GM21515 (cell line): ENCODE results near the gene PLEKHA4.

ENCODE experiments used
- ATAC-seq: cut with Tn5 transposase; IDR thresholded peaks from one replicate; pipeline ENCODE4 v1.9.1; 2021; ENCODE audit not compliant: unreplicated experiment

Gene PLEKHA4

DNA sequence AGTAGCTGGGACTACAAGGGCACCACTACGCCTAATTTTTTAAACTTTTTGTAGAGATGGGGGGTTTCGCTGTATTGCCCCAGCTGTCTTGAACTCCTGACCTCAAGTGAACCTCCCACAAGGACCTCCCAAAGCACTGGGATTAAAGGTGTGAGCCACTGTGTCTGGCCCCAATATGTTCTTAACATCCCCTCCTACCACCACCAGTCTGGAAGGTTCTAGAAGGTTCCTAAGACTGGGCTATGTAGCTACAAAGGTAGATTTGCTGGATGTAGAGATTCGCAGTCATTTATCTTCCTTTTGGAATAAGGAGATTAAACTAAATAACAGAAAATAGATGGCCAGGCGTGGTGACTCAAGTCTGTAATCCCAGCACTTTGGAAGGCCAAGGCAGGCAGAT, 37.5 kb downstream of the PLEKHA4 start:
- ATAC-seq: no peak

- no peak for ATAC-seq
These were observed 38.3 kb downstream of the PLEKHA4 start for GRCh38 chr19:48830088-48830487.

DNA sequence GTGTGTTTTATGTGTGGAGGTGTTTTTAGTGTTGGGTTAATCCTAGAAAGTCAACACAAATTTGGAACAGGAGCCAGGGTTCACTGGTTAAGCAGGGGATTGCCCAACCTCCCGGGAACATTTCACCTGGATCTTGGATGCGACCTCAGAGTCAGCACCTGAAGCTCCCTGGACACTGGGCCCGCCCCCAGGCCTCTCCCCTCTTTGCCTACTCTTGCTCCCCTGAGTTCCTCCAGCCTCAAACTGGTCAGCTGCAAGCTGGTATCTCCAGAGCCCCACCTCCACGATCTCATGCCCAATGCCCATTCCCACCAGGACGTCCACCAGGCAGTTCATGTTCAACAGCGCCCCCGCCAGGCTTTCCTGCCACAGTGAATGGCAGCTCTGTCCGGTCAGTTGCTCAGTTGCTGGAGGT, 41.8 kb downstream of the PLEKHA4 start:
- ATAC-seq: no peak

DNA sequence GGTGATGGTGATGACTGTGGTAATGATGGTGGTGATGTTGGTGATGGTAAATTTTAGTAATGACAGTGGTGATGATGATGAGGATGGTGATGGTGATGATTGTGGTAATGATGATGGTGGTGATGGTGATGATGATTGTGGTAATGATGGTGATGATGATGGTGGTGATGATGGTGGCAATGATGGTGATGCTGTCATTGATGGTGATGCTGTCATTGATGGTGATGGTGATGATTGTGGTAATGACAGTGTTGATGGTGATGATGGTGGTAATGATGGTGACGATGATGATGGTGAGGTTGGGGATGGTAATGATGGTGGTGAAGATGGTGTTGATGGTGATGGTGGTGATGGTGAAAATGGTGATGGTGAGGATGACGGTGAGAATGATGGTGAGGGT, 45.9 kb downstream of the PLEKHA4 start:
- ATAC-seq: no peak

GRCh38 chr19:48821633-48822032, 46.8 kb downstream of the PLEKHA4 start:
- no peak for ATAC-seq

DNA sequence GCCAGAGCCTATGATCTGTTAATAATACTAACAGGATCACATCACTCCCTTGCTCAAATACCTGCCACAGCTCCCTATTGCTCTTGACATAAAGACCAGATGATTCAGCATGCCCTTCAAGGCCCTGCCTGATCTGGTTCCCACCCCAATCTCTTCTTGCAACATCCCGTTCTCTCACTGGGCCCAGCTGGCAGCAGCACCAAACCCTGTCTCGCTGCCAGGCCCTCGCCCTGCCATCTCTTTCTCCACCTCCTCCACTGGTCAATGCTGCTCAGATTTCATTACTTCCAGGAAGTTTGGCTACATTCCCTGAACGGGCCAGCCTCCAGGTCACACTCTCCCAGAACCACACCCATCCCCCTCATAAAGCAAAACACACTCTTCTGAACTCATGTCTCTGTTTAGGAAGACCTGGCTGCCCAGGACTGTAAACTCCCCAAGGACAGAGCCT, 49.0 kb downstream of the PLEKHA4 start:
- ATAC-seq: no peak

DNA sequence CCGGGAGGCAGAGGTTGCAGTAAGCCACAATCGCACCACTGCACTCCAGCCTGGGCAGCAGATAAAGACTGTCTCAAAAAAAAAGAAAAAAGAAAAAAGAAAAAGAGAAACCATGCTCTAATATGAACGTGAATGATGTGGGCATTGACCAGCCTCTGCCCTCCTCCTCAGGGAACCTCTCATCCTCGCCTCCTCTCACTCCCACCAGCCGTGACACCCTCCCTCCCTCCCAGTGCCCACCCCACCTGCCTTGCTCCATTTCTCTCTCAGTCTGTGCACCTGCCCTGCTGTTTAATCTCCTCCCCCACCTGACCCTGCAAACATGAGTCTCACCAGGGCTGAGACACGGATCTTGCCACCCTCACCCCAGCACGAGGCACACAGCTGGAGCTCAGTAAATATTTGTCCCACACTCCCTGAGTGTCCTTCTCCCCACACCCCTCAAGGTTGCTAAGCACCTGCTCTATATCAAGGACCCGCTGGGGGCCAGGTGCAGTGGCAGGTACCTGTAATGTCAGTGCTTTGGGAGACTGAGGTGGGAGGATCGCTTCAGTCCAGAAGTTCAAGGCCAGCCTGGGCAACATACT, 50.1 kb downstream of the PLEKHA4 start:
- ATAC-seq: no peak

GRCh38 chr19:48817585-48818124, 50.8 kb downstream of the PLEKHA4 start:
- ATAC-seq: no peak

- ATAC-seq: no peak
These were observed 52.4 kb downstream of the PLEKHA4 start for GRCh38 chr19:48815870-48816501.

- ATAC-seq: no peak
These were observed 53.5 kb downstream of the PLEKHA4 start for GRCh38 chr19:48814895-48815294.

DNA sequence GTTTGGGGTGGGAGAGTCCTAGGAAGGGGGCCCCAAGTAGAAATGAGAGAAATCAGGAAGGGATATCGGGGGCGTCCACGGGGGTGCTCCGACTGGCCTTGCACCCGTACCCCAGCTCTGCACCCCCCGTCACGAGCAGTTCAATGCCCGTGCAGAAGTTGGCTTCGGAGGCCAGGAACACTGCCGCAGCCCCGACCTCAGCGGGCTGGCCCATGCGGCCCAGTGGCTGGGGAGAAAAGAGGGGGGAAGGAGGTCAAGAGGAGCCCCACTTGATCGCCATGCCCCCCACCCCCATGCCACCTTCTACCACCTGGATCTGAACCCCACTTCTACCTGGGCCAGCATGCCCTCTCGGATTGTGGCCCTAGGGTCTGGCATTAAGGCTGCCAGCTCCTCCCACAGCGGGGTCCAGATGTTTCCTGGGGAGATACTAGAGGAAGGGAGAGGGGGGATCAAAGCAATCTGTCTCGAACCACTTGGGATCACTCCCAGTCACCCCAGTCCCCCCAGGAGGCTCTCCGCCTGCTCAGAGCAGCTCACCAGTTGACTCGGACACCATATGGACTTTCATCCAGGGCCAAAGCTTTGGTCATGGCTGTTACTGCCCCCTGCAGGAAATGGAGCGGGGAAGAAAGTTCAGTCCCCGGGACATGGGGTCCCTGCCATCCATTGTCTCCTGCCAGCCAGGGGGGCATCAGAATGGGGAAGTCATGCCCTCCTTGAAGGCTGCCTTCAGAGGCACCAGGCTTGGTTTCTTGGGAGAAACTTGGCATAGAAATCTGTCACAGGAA, 55.1 kb downstream of the PLEKHA4 start:
- ATAC-seq: no peak

DNA sequence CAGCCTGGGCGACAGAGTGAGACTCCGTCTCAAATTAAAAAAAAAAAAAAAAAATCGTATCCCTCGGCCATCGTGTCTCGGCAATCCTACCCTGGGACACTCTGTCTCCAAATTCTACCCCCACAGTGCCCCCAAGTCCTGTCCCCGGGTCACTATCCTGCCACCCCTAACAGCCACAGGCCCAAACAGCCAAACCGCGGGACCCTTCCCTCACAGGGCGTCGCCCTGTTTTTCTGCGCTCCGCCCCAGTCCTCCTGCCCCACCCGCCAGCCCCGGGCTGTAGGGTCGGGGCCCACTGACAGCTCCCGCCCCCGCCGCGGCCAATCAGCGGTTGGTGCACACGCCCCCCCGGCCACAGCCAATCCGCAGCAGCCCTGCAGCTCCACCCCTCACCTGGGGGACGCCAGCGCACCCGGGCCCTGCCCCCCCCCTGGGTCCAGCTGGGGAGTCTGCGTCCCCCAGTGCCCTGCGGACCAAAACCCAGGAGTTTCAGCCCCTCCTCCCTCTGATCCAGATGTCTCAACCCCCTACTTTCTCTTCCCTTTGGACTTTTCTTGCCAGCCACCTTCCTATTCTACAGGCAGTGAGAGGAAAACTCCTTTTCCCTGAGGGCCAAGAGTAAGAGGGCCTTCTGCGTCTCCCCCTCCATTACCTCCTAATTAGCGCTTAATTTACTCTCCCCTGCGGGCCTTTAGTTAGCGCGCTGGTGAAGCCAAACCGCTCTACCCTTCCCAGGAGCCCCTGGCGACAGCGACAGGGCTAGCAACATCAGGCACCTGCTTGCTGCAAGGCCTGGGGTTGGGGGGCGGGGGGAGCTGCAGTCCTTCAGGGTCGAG, 56.1 kb downstream of the PLEKHA4 start:
- no peak for ATAC-seq

GRCh38 chr19:48810151-48810550, 58.3 kb downstream of the PLEKHA4 start:
- ATAC-seq: no peak

- ATAC-seq: no peak
These were observed 60.7 kb downstream of the PLEKHA4 start for GRCh38 chr19:48807590-48808308.

- no peak for ATAC-seq
These were observed 61.4 kb downstream of the PLEKHA4 start for GRCh38 chr19:48806818-48807589.

GRCh38 chr19:48806518-48806817, 61.9 kb downstream of the PLEKHA4 start:
- ATAC-seq: no peak

DNA sequence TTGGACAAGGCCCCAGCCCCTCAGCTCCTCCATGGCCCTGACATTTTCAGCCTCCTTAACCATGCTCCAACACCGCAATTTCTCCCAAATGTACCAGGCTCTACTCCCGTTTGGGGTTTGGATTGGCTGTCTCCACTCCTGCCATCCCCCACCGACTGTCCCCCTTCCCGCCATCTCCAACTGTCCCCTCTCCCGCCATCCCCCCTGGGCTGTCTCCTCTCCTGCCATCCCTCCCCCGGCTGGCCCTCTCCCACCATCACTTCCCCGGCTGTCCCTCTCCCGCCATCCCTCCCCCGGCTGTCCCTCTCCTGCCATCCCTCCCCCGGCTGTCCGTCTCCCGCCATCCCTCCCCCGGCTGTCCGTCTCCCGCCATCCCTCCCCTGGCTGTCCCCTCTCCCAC, 63.0 kb downstream of the PLEKHA4 start:
- ATAC-seq: no peak

DNA sequence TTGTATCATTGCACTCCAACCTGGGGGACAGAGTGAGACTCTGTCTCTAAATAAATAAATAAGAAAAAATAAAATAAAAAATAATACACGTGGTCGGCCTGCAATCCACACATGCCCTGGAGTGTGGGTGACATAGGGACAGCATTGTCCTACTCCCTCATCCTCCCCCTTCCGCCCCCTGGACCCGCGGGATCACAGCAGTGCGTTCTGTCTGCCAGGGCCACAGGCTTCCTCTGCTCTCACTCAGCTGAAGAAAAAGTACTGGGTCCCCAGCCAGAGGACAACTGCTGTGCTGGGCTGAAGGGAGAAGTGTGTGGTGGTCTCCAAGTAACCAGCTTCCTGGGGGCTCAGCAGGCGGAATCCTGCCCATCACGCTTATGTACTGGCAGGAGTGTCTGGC, 63.9 kb downstream of the PLEKHA4 start:
- no peak for ATAC-seq

DNA sequence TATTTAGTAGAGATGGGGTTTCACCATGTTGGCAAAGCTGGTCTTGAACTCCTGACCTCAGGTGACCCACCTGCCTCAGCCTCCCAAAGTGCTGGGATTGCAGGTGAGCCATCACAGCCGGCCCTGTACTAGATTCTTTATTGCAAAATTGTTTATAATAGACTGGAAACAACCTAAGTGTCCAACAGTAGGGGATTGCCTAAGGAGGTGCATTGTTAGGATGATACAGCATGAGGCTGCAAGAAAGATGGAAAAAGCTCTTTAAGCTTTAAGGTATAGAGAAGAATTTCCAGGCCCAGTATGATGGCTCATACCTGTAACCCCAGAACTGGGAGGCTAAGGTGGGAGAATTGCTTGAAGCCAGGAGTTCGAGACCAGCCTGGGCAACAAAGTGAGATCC, 65.8 kb downstream of the PLEKHA4 start:
- no peak for ATAC-seq
